ENCODE results near the gene MYLK4. TPM values are rescaled to one million over a fixed set of nuclear protein-coding genes. Genes with fewer than 3 reads are reported as not detected.

Gene MYLK4
- polyA plus RNA-seq, 1 donor from 2014 or later = 1.3 TPM

- Histone ChIP-seq H3K9ac (ENCODE audit: low read length) (no peak overlapping the region), H3K27me3 (ENCODE audit: insufficient read depth, low read depth, low read length) (no peaks in the 10 kb centered on the region), H3K9me2 (ENCODE audit: insufficient read depth, low read length) (no peaks in the 10 kb centered on the region), H3K4me2 (ENCODE audit: low read length) (no peak overlapping the region), H3F3A (ENCODE audit: insufficient read depth, low read length, poor library complexity, severe bottlenecking) (no peaks in the 10 kb centered on the region), H3K36me3 (ENCODE audit: insufficient read depth, low read length) (no peaks in the 10 kb centered on the region), H3K9me3 (ENCODE audit: low read length) (no peaks in the 10 kb centered on the region), H3K27ac (ENCODE audit: low read length) (no peak overlapping the region), H4K20me1 (ENCODE audit: insufficient read depth) (no peaks in the 10 kb centered on the region), H3K79me2 (replicated peaks; ENCODE audit: insufficient read depth, low read length) (no peaks in the 10 kb centered on the region), H2AFZ (ENCODE audit: low read depth, low read length) (no peak overlapping the region), H3K4me3 (ENCODE audit: low read length) (no peak overlapping the region)
- no peak for TF ChIP-seq EP300 (conservative IDR thresholded peaks at IDR 0.05; ENCODE audit: poor library complexity, severe bottlenecking)
- no peak for TF ChIP-seq EZH2 (IDR thresholded peaks at IDR 0.05; ENCODE audit: borderline replicate concordance, insufficient read depth, low read length, poor library complexity, severe bottlenecking)
- no peak for TF ChIP-seq RAD21 (conservative IDR thresholded peaks at IDR 0.05)
- no peak for TF ChIP-seq MXI1 (conservative IDR thresholded peaks at IDR 0.05; ENCODE audit: poor library complexity, severe bottlenecking)
- no peak for TF ChIP-seq SMC3 (conservative IDR thresholded peaks at IDR 0.05; ENCODE audit: poor library complexity)
- TF ChIP-seq POLR2AphosphoS5 (IDR thresholded peaks at IDR 0.05) = no peak
- TF ChIP-seq TAF1 (IDR thresholded peaks at IDR 0.05; ENCODE audit: low read depth) = no peak
- no peak for TF ChIP-seq CTCF (IDR thresholded peaks at IDR 0.05; ENCODE audit: poor library complexity, severe bottlenecking)
- no peak for TF ChIP-seq REST (IDR thresholded peaks at IDR 0.05; ENCODE audit: borderline replicate concordance)
Observed at GRCh38 chr6:2796861-2797260, 46.1 kb upstream of the MYLK4 start.

GRCh38 chr6:2795956-2796355 is 45.2 kb upstream of the MYLK4 start:
- Histone ChIP-seq H3K27me3 (ENCODE audit: insufficient read depth, low read depth, low read length) (no peaks in the 10 kb centered on the region), H4K20me1 (ENCODE audit: insufficient read depth) (no peaks in the 10 kb centered on the region), H3K36me3 (ENCODE audit: insufficient read depth, low read length) (no peaks in the 10 kb centered on the region), H3K4me3 (ENCODE audit: low read length) (no peak overlapping the region), H3K9me3 (ENCODE audit: low read length) (no peaks in the 10 kb centered on the region), H2AFZ (ENCODE audit: low read depth, low read length) (no peak overlapping the region), H3K4me2 (ENCODE audit: low read length) (no peak overlapping the region), H3K27ac (ENCODE audit: low read length) (no peak overlapping the region), H3K9ac (ENCODE audit: low read length) (no peak overlapping the region), H3K79me2 (replicated peaks; ENCODE audit: insufficient read depth, low read length) (no peaks in the 10 kb centered on the region), H3K9me2 (ENCODE audit: insufficient read depth, low read length) (no peaks in the 10 kb centered on the region), H3F3A (ENCODE audit: insufficient read depth, low read length, poor library complexity, severe bottlenecking) (no peaks in the 10 kb centered on the region)
- no peak for TF ChIP-seq EP300 (conservative IDR thresholded peaks at IDR 0.05; ENCODE audit: poor library complexity, severe bottlenecking)
- TF ChIP-seq MXI1 (conservative IDR thresholded peaks at IDR 0.05; ENCODE audit: poor library complexity, severe bottlenecking) = no peak
- no peak for TF ChIP-seq EZH2 (IDR thresholded peaks at IDR 0.05; ENCODE audit: borderline replicate concordance, insufficient read depth, low read length, poor library complexity, severe bottlenecking)
- no peak for TF ChIP-seq POLR2AphosphoS5 (IDR thresholded peaks at IDR 0.05)
